SK-N-SH (cell line): ENCODE measurements around the gene DYNC2LI1.

ENCODE experiments used
- CTCF ChIP-seq: fragments of 200-600 bp; sonication (generic); IDR thresholded peaks from 2 replicates; pipeline ENCODE4 v1.6.1; 2017; ENCODE audit warnings: antibody characterized with exemption, mild to moderate bottlenecking, moderate library complexity
- EZH2phosphoT487 ChIP-seq: fragments of 200-600 bp; sonication (generic); IDR thresholded peaks from 2 replicates; pipeline ENCODE4 v1.6.1; 2017; ENCODE audit warnings: low read depth, mixed run types, mild to moderate bottlenecking, antibody characterized with exemption, moderate library complexity, borderline replicate concordance
- FOSL2 ChIP-seq: IDR thresholded peaks from 2 replicates; pipeline ENCODE4 v1.4.0; 2012; ENCODE audit warnings: low read depth, mild to moderate bottlenecking, moderate library complexity, borderline replicate concordance
- FOXJ3 ChIP-seq: sonication (generic); formaldehyde crosslinking; IDR thresholded peaks from 2 replicates; pipeline ENCODE4 v1.5.1; 2020; ENCODE audit warnings: mild to moderate bottlenecking, missing genetic modification reagents
- FOXM1 ChIP-seq: IDR thresholded peaks from 2 replicates; pipeline ENCODE4 v1.4.0; 2012; ENCODE audit warnings: low read depth, mild to moderate bottlenecking
- JUND ChIP-seq: IDR thresholded peaks from 2 replicates; pipeline ENCODE4 v1.4.0; 2012
- POLR2AphosphoS5 ChIP-seq: IDR thresholded peaks from 2 replicates; pipeline ENCODE4 v1.6.1; 2012; ENCODE audit warnings: low read depth, low read length
- RAD21 ChIP-seq: IDR thresholded peaks from 2 replicates; pipeline ENCODE4 v1.6.1; 2012; ENCODE audit warnings: mild to moderate bottlenecking, low read length
- RCOR1 ChIP-seq: fragments of 150-350 bp; IDR thresholded peaks from 2 replicates; pipeline ENCODE4 v1.6.1; 2017; ENCODE audit warnings: antibody characterized with exemption, low read length
- REST ChIP-seq: IDR thresholded peaks from 2 replicates; pipeline ENCODE4 v1.6.1; 2012; ENCODE audit warnings: mild to moderate bottlenecking, low read depth, low read length, moderate library complexity
- SIN3A ChIP-seq: IDR thresholded peaks from 2 replicates; pipeline ENCODE4 v1.6.1; 2012; ENCODE audit warnings: low read depth, mild to moderate bottlenecking, low read length, moderate library complexity, borderline replicate concordance
- TAF1 ChIP-seq: IDR thresholded peaks from 2 replicates; pipeline ENCODE4 v1.6.1; 2012; ENCODE audit warnings: low read depth, mild to moderate bottlenecking, low read length, moderate library complexity, borderline replicate concordance
- USF2 ChIP-seq: fragments of 150-350 bp; IDR thresholded peaks from 2 replicates; pipeline ENCODE4 v1.6.1; 2017; ENCODE audit warnings: antibody characterized with exemption, low read length, low read depth, borderline replicate concordance
- TF ChIP-seq, protein P1 (sequence below): IDR thresholded peaks from 2 replicates; pipeline ENCODE4 v1.4.0; 2012; ENCODE audit warnings: low read depth, borderline replicate concordance

GRCh38 chr2:43790147-43790546, 16.3 kb downstream of the DYNC2LI1 start:
- TF ChIP-seq CTCF, result no peak
- TF ChIP-seq JUND, result no peak
- no peak for TF ChIP-seq TAF1
- TF ChIP-seq, protein P1, sequence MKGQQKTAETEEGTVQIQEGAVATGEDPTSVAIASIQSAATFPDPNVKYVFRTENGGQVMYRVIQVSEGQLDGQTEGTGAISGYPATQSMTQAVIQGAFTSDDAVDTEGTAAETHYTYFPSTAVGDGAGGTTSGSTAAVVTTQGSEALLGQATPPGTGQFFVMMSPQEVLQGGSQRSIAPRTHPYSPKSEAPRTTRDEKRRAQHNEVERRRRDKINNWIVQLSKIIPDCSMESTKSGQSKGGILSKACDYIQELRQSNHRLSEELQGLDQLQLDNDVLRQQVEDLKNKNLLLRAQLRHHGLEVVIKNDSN, result no peak
- TF ChIP-seq SIN3A, result no peak
- no peak for TF ChIP-seq FOXM1
- TF ChIP-seq POLR2AphosphoS5, result no peak
- no peak for TF ChIP-seq FOXJ3
- TF ChIP-seq EZH2phosphoT487, result no peak
- no peak for TF ChIP-seq RCOR1
- TF ChIP-seq USF2, result no peak
- no peak for TF ChIP-seq FOSL2
- no peak for TF ChIP-seq RAD21
- TF ChIP-seq REST, result no peak
